ENCODE results near the gene ACADS. TPM values are rescaled to one million over a fixed set of nuclear protein-coding genes. Genes with fewer than 3 reads are reported as not detected.

The ACADS gene
- total RNA-seq, 1 donor from 2014 or later = 58.5 TPM

- Histone ChIP-seq H3K27me3 (no peaks in the 10 kb centered on the region), H3K9me3 (no peaks in the 10 kb centered on the region), H3K27ac (no peak overlapping the region), H3K4me3 (no peak overlapping the region), H3K36me3 (peaks cover 11 to 13% of the 10 kb centered on the region in 2 donors), H3K4me1 (no peaks in the 10 kb centered on the region)
- intact Hi-C loops (cut with DNase I) = no loop called here
- TF ChIP-seq CTCF (IDR thresholded peaks at IDR 0.05) = no peak
- DNase-seq (ENCODE audit: low spot score in 2 of 2) = no peak
Measured at GRCh38 chr12:120736404-120737331, 11.0 kb downstream of the ACADS start.

- Histone ChIP-seq H3K36me3 (peaks cover 11 to 13% of the 10 kb centered on the region in 2 donors), H3K9me3 (no peaks in the 10 kb centered on the region), H3K4me3 (no peak overlapping the region), H3K27me3 (no peaks in the 10 kb centered on the region), H3K4me1 (no peaks in the 10 kb centered on the region), H3K27ac (no peak overlapping the region)
- DNase-seq (ENCODE audit: low spot score in 2 of 2) = no peak
- no peak for TF ChIP-seq CTCF (IDR thresholded peaks at IDR 0.05)
- intact Hi-C loops (cut with DNase I) = no loop called here
Measured at GRCh38 chr12:120737557-120738251, 12.1 kb downstream of the ACADS start.

- DNase-seq (ENCODE audit: low spot score in 2 of 2) = no peak
- H3K4me1 ChIP-seq = no peaks in the 10 kb centered on the region
- H3K27me3 ChIP-seq = no peaks in the 10 kb centered on the region
- intact Hi-C loops (cut with DNase I) = no loop called here
- H3K4me3 ChIP-seq = no peak overlapping the region
- peaks cover 11 to 13% of the 10 kb centered on the region in 2 donors for H3K36me3 ChIP-seq
- TF ChIP-seq CTCF (IDR thresholded peaks at IDR 0.05) = no peak
- no peaks in the 10 kb centered on the region for H3K9me3 ChIP-seq
- H3K27ac ChIP-seq = no peak overlapping the region
Measured at GRCh38 chr12:120738252-120739030, 12.8 kb downstream of the ACADS start.

- no peak overlapping the region for H3K4me3 ChIP-seq
- H3K27ac ChIP-seq = no peak overlapping the region
- TF ChIP-seq CTCF (IDR thresholded peaks at IDR 0.05) = no peak
- no peaks in the 10 kb centered on the region for H3K4me1 ChIP-seq
- H3K9me3 ChIP-seq = no peaks in the 10 kb centered on the region
- H3K27me3 ChIP-seq = no peaks in the 10 kb centered on the region
- peaks cover 11 to 13% of the 10 kb centered on the region in 2 donors for H3K36me3 ChIP-seq
- intact Hi-C loops (cut with DNase I) = no loop called here
- DNase-seq (ENCODE audit: low spot score in 2 of 2) = no peak
Measured at GRCh38 chr12:120739031-120739762, 13.6 kb downstream of the ACADS start.

Data from ascending aorta (tissue), 2 donors.